NCI-H526 treated with DMSO at 0.1 percent for 48 hours (cell line): ENCODE data around the gene USHBP1.
A peak's percentile ranks its signal among the peaks of the same experiment; 100 is the strongest.

Source experiments
- DNase-seq: peaks from one replicate; lab custom pipeline; 2025; lab: John Stamatoyannopoulos, UW

The USHBP1 gene

DNA sequence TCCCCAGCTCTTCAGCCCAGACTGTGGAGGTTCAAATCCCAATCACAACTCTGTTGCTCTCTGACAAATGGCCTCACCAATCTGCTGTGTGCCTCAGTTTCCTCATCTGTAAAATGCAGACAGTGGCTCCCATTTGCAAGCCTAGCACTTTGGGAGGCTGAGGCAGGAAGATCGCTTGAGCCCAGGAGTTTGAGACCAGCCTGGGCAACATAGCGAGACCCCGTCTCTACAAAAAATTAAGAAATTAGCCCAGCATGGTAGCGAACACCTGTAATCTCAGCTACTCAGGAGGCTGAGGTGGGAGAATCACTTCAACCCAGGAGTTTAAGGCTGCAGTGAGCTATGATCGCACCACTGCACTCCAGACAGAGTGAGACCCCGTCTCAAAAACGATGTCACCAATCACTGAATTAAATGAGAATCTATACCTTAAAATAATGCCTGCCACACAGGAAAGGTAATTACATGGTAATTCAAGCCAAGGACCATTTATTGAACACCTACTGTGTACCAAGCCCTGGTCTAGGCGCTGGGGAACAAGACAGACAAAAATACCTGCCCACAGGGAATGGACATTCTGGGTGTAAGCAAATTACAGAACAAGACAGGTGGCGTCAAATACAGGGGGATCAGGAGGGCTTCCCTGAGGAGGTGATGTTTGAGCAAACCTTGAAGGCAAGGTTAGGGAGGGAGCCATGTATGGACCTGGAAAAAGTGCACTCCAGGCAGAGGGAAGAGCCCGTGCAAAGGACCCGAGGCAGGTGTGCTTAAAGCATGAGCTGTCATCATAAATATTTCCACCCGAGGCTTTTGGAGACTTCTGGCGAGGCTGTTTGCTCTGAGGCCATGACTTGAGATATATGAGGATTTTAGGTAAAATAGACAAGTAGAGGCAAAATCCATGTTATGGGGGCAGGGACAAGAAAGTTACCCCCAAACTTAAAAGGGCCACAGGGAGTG, 26.5 kb downstream of the USHBP1 start:
- DNase-seq, result no peak

DNA sequence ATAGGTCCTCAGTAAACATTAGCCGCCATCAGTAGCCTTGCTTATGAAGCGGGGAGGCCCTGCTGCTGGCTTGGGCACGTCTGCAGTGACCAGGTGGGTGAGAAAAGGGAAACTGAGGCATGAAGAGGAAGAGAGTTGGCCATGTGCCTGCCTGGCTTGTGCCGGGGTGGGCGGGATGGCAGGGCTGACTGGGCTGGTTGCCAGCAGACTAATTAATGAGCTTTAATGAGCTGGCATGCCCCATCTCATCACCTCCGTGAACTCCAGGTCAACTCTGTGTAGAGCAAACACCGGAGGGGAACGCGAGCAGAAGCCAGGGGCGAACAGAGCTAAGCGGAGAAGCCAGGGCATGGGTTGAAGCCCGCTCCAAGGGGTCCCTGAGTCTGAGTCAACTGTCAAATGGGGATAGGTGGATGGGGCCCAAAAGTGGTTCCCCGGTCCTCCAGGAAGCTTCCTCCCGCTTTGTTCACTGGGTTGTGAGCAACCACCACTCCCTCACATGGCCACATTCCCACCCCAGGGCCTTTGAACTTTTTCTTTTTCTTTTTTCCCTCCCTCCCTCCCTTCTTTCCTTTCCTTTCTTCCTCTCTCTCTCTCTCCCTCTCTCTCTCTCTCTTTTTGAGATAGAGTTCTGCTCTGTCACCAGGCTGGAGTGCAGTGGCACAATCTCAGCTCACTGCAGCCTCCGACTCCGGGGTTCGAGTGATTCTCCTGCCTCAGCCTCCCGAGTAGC, 27.6 kb downstream of the USHBP1 start:
- DNase-seq, result no peak

DNA sequence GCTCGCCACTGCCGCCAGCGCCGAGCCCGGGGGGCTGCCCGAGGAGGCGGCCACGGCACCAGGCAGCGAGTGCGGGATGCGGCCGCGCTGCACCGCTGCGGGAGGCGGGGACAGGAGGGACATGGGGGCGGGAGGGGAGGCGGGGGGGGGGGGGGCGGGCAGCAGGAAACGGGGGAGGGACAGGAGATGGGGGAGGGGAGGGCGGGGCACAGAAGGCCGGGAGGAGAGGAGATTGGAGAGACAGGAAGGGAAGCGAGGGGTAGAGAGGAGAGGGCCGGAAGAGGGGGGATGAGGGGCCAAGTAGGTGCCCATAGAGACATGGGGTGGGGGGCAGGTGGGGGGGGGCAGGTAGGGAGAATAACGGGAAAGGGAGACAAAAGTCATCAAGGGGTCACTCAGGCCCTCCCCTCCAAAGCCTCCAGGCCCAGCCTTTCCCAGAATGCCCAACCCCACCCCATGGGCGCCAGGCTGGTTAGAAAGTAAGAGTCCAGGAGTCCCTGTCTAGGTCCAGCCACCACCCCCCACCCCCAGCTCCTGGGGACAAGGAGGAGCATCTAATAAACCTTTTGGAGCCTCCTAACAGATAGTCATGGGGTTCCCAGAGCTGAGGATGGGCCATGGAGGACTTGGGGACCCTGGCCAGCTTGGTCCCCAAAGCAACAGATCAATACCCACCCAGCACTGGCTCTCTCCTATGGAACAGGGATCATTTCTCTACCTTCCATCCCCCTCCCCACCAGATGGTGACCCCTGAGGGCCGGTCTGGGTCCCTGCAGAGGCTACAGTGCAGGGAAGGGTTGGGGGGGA, 28.4 kb downstream of the USHBP1 start:
- DNase-seq, result no peak

DNA sequence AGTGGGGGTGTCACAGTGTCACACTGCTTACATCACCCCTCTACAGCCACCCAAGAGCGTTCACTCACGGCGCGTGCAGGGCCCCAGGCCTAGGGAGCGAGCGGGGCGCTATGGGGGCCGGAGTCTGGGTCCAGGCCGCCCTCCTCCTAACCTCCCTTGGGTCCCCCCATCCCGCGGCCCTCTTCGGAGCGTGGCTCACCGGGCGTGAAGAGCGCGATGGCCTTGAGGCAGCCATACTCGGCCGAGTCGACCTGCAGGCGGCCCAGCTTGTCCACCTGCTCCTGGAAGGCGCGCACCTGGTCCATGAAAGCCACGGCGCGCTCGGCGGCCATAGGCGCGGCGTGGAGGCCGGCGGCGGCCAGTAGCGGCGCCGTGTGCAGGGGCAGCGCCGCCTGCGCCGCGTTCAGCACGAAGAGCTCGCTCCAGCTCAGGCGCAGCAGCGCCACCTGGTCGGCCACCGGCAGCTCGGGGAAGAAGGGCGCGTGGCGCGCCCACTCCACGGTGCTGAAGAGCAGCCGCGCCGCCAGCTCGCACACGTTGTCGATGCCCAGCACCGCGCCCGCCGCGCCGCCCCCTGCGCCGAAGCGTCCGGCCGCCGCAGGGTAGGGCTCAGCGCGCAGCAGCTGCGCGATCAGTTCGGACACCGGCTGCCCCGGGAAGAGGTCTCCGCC, 29.1 kb downstream of the USHBP1 start:
- no peak for DNase-seq

DNA sequence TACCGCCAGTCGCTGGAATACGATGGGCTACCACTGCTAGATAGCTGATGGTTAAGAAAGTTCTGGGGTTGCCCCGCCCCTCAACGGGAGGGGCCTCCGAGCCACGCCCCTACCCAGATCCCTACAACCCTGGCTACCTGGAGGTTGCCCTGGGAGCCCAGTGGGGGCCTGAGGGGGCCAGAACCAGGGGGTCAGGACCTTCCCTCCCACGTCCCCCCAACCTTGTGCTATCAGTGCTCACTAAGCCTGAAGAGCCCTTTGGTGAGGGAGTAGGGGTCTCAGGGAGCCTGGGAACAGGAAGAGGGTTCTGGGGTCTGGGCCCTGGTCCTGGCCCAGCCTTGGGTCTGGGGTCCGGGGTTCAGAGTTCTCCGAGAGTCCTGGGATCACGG, 29.6 kb downstream of the USHBP1 start:
- no peak for DNase-seq

DNA sequence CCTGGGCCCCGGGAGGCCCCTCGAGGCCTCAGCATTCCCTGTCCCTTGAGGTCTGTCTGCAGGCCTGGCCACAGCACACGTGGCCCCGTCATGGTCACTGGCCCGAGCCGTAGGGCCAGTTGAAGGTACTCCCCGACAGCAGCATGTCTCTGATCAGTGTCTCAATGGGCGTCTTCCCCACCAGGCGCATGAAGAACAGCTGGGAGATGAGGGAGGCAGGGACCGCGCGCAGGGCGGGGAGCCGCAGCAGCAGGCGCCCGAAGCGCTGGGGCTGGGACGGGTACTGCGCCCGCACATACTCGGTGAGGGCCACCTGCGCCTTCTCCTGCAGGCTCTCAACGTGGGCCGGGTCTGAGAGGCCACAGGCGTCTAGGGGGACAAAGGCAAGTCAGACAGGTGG, 32.3 kb downstream of the USHBP1 start:
- no peak for DNase-seq

DNA sequence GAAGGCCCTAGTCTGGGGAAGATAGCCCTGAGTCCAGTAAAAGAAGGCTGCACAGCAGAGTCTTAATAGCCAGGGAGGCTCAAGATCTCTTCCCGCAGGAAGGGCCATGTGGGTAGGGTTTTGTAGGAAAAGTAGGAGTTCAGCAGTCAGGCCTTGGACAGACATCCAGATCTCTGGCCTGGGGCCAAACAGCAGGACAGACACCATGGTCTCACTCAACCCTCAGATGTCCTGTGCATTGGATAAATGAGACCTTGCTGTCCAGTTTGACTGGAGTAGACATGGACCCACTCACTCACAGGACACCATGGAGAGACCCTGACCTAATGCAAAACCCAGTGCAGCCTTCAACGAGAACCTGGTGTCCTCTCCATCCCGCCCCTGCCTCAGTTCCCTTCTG, 34.7 kb downstream of the USHBP1 start:
- DNase-seq, result no peak

DNA sequence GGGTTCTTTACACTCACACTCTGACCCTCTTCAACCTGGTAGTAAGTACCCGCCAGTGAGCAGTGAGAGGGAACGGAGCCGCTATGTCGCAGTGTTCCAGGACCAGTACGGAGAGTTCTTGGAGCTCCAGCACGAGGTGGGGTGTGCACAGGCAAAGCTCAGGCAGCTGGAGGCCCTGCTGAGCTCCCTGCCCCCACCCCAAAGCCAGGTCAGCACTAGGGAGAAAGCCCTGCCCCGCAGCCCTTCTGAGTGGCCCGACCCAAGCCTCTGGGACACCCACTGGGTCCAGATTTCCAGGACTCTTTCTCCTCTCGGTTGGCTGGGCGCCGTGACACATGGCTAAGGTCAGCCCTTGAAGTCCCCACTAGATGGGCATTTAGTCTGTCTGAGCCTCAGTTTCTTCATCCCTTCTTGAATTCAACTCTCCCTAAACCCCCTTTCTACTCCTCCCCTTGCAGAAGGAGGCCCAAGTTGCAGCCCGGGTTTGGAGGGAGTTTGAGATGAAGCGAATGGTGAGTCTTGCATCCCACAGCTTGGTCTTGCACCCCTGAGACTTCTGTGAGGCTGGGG, 36.7 kb downstream of the USHBP1 start:
- DNase-seq, result no peak

DNA sequence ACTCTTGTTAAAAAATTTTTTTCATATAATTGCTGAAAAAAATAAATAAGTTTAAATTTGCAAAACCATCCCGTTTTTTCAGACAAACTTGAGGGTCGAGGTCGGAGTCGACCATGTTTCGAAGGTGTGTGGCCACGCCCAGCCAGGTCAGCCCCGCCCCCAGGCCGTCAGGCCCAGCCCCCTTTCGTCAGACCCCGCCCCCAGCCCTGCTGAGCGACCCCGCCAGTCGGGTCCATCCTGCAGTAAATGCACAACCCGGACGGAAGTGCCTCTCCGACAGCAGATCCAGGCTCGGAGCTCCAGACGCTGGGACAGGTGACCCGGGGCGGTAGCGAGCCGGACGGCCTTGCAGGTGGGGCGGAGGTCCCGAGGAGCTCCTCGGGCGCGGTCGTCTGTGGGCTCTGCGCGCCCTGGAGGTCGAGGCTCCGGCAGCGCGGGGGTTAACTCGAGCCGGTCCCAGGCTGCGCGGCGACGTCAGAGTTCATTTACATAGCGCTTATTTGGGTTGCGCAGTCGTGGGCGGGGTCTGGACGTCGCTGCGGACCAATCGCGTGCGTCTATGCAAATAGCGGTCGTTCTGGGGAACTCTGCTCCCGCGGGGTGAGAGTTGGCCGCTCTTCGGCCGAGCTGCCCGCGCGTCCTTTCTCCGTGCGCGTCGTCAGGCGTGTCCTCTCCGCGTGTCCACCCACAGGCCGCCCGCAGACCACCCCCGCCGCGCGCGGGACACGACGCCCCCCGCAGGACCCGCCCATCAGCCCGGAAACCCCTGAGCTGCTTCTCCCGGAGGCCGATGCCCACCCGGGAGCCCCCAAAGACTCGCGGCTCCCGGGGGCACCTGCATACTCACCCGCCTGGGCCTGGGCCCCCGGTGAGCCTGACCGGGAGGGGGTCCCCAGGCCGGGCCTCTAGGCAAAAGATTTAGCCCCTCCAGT, 38.3 kb downstream of the USHBP1 start, which contains the start of gene OCEL1:
Gene OCEL1, plus strand, starts transcription at position 225 of the 932 bp plus-strand sequence. Its CDS starts 22 bp downstream, at position 247.
- peak; percentile 92 for DNase-seq

DNA sequence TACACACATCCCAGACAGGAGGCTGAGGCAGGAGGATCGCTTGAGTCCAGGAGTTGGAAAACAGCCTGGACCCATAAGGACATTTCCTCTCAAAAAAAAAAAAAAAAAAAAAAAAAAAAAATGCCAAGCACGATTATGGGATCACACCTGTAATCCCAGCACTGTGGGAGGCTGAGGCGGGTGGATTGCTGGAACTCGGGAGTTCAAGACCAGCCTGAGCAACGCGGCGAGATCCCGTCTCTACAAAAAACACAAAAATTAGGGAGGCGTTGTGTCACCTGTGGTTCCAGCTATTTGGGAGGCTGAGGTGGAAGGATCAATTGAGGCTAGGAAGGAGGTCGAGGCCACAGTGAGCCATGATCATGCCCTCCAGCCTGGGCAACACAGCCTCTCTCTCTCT, 39.5 kb downstream of the USHBP1 start:
- no peak for DNase-seq

DNA sequence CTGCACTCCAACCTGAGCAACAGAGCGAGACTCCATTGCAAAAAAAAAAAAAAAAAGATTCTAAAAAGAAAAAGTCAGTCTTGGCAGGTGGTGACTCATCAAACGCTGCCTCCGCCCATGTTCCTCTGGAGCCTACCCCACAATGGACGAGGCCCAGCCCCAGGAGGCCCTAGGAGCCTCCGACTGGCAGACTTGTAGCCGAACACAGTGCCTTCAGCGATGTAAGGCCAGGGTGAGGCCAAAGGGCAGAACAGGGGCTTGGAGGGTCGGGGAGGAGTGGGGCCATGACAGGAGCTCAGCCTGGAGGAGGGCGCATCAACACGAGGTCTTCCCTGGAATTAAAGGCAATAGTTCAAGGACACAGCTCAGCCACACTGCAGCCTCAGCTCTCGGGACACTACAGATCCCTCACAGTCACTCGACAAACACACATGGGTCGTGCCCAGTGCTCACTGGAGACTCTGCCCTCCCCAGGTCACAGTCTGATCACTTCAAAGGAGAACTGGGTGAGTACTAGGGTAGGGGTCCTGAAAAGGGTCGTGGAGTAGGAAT, 44.3 kb downstream of the USHBP1 start:
- DNase-seq, result no peak

DNA sequence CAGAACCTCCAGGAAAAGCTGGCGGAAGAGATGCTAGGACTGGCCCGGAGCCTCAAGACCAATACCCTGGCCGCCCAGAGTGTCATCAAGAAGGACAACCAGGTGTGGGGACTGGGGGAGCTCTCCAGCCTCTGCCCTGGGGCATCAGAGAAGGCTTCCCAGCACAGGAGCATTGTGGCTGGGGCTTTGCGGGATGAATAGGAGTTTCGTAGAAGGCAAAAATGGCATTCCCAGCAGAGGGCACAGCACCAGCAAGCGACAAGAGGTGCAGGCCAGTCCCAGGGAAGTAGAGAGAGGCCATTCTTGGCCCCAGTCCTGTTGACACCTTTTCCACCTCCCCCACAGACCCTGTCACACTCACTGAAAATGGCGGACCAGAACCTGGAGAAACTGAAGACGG, 45.3 kb downstream of the USHBP1 start:
- DNase-seq, result no peak

DNA sequence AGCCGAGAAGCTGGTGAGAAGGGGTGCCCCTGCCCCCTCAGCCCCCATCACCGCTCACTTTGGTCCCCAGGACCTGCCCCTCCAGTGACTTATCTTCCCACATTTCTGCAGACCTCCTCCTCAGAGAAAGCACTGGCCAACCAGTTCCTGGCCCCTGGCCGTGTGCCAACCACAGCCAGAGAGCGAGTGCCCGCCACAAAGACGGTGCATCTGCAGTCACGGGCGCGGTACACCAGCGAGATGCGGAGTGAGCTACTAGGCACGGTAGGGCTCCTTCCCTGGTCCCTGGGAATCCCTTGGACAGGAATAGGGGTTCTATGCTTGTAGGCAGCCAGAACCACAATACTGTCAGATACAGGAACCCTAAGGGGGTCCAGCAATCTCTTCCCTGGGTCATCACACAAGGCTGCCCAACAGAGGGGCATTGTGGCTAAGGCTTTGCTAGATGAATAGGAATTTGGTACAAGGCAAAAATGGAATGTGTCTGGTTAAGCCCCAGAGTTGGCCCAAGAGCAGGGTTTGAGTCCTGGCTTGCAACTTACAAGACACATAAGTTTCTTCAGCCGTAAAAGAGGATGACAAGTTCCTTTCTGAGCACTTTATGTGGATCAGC, 48.4 kb downstream of the USHBP1 start:
- no peak for DNase-seq

DNA sequence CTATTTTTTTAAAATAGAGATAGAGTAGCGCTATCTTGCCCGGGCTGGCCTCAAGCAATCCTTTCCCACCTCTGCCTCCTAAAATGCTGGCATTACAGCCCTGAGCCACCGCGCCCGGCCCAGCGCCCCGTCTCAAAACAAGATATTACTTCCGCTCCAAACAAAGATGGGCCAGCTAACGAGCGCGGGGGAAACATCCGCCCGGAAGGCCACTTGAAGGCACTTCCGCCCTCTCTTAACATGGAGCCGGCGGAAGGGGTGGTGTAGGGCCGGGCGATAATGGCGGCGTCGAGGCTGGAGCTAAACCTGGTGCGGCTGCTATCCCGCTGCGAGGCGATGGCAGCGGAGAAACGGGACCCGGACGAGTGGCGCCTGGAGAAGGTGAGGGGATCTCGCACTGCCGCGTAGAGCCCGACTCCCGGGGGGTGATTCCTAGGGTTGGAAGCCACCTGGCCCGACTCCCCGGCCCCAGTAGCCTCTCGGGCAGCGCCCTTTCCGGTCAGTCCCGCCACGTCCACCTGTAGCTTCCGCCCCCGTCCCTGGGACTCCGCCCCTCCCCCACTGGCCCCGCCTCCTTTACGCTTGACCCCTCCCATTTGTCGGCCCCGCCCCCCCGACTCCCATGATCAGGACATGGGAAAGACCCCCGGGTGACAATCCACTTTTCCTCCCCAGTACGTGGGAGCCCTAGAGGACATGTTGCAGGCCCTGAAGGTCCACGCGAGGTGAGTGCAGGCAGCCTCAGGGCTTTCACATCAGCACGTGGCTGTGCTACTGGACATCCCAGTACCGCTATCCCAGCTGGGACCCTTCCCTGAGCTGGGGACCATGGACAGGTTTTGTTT, 49.2 kb downstream of the USHBP1 start, which contains the start of gene USE1:
Gene USE1, plus strand, starts transcription at position 231 of the 845 bp plus-strand sequence. Its CDS starts 49 bp downstream, at position 280.
- DNase-seq, result peak; percentile 51

DNA sequence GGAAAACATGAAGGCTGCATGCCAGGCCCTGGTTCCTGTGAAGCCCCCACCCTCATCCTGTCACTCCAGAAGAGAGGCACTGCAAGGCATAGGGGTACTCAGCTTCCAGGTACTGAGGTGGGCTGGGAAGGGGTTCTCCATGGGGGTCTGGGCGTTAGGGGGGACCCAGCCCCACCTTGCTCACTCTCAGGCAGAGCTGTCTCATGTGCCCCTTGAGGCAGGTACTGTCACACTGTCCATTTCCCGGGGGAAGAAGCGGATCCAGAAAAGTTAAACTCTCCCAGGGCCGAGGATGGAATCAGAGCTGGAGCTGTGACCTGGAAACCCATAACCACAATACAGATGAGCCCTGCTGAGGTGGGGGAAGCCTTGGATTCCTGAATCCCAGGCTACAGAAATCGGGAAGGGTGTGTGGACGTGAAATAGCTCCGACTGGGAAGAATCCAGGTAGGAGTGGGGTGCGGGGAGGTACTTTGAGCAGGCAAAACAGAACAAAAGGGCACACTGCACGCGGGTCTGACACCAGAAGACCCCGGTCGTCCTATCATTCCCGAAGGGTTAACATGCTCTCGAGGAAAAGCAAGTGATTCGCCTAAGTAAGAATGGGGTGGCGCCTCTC, 49.9 kb downstream of the USHBP1 start:
- no peak for DNase-seq

DNA sequence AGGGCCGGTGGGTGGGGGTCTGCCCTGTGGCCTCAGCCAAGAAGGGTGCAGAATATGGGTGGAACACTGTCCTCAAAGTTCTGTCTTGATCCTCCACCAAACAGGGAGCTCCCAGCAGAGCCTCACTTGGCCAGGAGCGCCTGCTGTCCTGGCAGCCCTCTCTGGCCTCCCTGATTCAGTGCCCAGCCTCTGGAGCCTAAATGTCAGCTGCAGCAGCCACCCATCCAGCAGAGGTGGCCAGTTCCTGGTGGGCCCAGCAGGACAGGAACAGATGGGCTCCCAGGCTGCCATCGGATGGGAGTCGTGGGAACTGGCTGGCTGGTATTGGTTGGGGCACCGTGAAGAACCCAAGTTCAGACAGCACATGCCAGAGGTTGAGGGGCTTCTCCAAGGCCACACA, 51.2 kb downstream of the USHBP1 start:
- no peak for DNase-seq

DNA sequence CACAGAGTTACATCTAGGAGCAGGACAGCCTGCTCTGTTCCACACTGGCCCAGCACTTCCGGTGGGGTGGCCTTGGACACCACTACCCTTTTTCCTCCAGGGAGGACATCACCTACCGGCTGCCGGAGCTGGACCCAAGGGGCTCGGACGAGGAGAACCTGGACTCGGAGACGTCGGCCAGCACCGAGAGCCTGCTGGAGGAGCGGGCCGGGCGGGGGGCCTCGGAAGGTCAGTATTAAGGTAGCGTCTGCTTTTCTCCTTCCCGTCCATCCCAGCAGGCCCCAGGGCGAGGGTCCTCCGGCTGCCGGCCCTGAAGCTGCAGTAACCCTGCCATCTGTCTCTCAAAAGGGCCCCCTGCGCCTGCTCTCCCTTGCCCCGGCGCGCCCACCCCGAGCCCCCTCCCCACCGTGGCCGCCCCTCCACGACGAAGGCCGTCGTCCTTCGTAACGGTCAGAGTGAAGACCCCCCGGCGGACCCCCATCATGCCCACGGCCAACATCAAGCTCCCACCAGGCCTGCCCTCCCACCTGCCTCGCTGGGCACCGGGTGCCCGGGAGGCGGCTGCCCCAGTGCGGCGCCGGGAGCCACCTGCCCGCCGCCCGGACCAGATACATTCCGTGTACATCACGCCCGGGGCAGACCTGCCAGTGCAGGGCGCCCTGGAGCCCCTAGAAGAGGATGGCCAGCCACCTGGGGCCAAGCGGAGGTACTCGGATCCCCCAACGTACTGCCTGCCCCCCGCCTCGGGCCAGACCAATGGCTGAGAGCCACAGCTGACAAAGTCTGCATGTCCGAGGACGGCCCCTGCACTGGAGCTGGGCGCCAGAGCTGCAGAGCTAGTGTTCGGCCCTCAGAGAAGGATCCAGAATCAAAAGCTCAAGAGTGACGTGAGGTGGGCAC, 52.7 kb downstream of the USHBP1 start:
- DNase-seq, result no peak
